Measurements from ENCODE around the gene DCLK1. TPM values are rescaled to one million over a fixed set of nuclear protein-coding genes. Genes with fewer than 3 reads are reported as not detected.
"Not testable (repeated sequence)": the region's sequence is repeated elsewhere in the genome, so short reads cannot be mapped to it uniquely, and the experiment has no call there.

The DCLK1 gene
- total RNA-seq, 3 donors from 2014 or later (not counting 1 experiment from before 2014, with no cell fraction given): not detected

DNA sequence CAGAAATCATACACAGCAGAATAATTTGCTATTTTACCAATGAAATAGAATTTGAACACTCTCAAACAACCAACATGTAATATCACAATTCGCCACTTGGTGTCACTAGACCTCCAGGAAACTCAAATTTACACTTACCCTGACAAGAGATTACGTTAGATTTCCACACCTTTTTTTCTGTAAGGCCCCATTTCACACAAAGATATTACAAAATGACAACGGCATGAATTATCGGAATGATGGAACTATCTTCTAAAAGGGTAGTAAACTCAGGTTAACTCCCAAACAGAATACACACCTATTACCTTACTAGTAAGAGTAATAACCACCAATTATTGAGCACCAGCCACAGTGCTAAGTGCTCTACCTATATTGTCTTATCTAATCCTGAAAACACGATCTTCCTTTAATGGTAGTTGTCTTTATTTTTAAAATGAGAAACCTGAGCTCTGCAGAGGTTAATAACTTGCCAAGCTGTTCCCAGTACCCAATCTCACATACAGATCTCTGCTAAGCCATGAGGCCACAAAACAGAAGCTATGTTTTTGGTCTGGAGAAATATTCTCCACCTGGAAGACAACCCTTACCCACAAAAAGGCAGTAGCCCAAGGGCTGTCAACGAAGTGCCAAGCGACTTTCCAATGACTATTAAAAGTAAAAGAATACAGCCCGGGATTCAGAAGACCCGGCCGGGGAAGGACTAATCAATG lies 152.4 kb downstream of the DCLK1 start:
- no peak overlapping the region for H3K27ac ChIP-seq (ENCODE audit: low read length)
- H3K4me1 ChIP-seq (ENCODE audit: control insufficient read depth, insufficient read depth, low read length): no peaks in the 10 kb centered on the region
- ATAC-seq (no peak), DNase-seq (peak in 1 of 2 donors; percentile 38)
- Mint-ChIP-seq H3K4me3 (no peak overlapping the region), H3K27me3 (ENCODE audit: low read depth in 2 of 2) (no peaks in the 10 kb centered on the region), H3K27ac (no peak overlapping the region), H3K9me3 (peaks cover 0 to 2% of the 10 kb centered on the region in 2 donors), H3K4me1 (no peaks in the 10 kb centered on the region), H3K36me3 (no peaks in the 10 kb centered on the region)
- intact Hi-C loops (cut with micrococcal nuclease): no loop called here
- peak; percentile 68 for TF ChIP-seq CTCF (IDR thresholded peaks at IDR 0.05)
- no peak overlapping the region for H3K4me3 ChIP-seq (ENCODE audit: low read length)
- no peaks in the 10 kb centered on the region for H3K9me3 ChIP-seq (ENCODE audit: control insufficient read depth, insufficient read depth, low read length)
- no peaks in the 10 kb centered on the region for H3K27me3 ChIP-seq (ENCODE audit: control insufficient read depth, insufficient read depth, low read length)
- H3K36me3 ChIP-seq (ENCODE audit: control insufficient read depth, insufficient read depth, low read length): no peaks in the 10 kb centered on the region
- WGBS (ENCODE audit: insufficient coverage): 65% methylated on average over 9 of the region's 10 CpGs

DNA sequence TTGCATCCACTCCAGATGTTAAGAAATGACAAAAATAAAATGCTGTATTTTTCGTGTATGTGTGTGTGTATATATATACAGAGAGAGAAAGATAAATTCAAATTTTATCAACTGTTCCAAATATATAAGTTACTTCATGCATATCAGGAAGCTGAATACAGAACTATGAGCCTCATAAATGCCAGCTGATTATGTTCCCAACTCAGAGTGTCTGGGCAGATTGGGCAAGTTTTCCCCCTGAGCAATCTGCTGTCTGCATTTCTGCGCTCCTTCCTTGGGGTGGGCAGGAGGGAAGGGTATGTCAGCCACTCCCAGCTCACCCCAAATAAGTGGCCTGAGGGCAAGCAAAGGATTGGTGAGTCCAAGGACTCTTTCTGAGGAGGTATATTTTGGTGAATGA lies 154.1 kb downstream of the DCLK1 start:
- H3K4me1 Mint-ChIP-seq: no peaks in the 10 kb centered on the region
- TF ChIP-seq CTCF (IDR thresholded peaks at IDR 0.05): no peak
- no peak overlapping the region for H3K4me3 ChIP-seq (ENCODE audit: low read length)
- H3K36me3 ChIP-seq (ENCODE audit: control insufficient read depth, insufficient read depth, low read length): no peaks in the 10 kb centered on the region
- no peaks in the 10 kb centered on the region for H3K27me3 ChIP-seq (ENCODE audit: control insufficient read depth, insufficient read depth, low read length)
- H3K27me3 Mint-ChIP-seq (ENCODE audit: low read depth in 2 of 2): no peaks in the 10 kb centered on the region
- no peak overlapping the region for H3K27ac Mint-ChIP-seq
- peaks cover 1 to 6% of the 10 kb centered on the region in 2 donors for H3K9me3 Mint-ChIP-seq
- no peaks in the 10 kb centered on the region for H3K36me3 Mint-ChIP-seq
- WGBS (ENCODE audit: insufficient coverage): no CpG with 5 or more reads among the region's 2 CpGs
- H3K4me1 ChIP-seq (ENCODE audit: control insufficient read depth, insufficient read depth, low read length): no peaks in the 10 kb centered on the region
- H3K4me3 Mint-ChIP-seq: no peak overlapping the region
- no peaks in the 10 kb centered on the region for H3K9me3 ChIP-seq (ENCODE audit: control insufficient read depth, insufficient read depth, low read length)
- no peak for DNase-seq
- H3K27ac ChIP-seq (ENCODE audit: low read length): no peak overlapping the region
- intact Hi-C loops (cut with micrococcal nuclease): no loop called here
- no peak for ATAC-seq

DNA sequence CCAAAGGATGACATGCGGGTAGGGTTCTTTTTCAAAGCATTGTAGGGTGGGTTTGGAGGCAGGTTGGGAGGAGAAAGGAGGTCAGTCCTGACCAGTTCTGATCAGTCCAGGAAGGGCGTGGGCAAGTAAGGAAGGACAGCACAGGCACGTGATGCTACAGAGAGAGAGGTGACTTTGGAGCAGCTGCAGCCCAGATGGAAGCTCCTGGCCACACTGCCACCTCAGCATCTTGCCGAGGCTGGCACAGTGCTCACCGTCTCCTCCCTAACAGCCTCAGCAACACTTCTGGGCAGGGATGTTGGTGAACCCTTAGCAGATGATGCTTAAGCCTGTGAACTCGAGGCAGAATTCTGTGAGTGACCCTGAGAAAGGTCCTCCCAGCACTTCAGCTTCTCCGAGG lies 155.1 kb downstream of the DCLK1 start:
- Histone ChIP-seq H3K9me3 (ENCODE audit: control insufficient read depth, insufficient read depth, low read length) (no peaks in the 10 kb centered on the region), H3K36me3 (ENCODE audit: control insufficient read depth, insufficient read depth, low read length) (no peaks in the 10 kb centered on the region), H3K27me3 (ENCODE audit: control insufficient read depth, insufficient read depth, low read length) (no peaks in the 10 kb centered on the region), H3K27ac (ENCODE audit: low read length) (no peak overlapping the region), H3K4me3 (ENCODE audit: low read length) (no peak overlapping the region), H3K4me1 (ENCODE audit: control insufficient read depth, insufficient read depth, low read length) (no peaks in the 10 kb centered on the region)
- Mint-ChIP-seq H3K4me1 (no peaks in the 10 kb centered on the region), H3K9me3 (peaks cover 4 to 9% of the 10 kb centered on the region in 2 donors), H3K27ac (no peak overlapping the region), H3K36me3 (no peaks in the 10 kb centered on the region), H3K4me3 (no peak overlapping the region), H3K27me3 (ENCODE audit: low read depth in 2 of 2) (no peaks in the 10 kb centered on the region)
- WGBS (ENCODE audit: insufficient coverage): 72% methylated on average over 6 of the region's 7 CpGs
- DNase-seq (no peak), ATAC-seq (no peak)
- no peak for TF ChIP-seq CTCF (IDR thresholded peaks at IDR 0.05)
- intact Hi-C loops (cut with micrococcal nuclease): no loop called here

DNA sequence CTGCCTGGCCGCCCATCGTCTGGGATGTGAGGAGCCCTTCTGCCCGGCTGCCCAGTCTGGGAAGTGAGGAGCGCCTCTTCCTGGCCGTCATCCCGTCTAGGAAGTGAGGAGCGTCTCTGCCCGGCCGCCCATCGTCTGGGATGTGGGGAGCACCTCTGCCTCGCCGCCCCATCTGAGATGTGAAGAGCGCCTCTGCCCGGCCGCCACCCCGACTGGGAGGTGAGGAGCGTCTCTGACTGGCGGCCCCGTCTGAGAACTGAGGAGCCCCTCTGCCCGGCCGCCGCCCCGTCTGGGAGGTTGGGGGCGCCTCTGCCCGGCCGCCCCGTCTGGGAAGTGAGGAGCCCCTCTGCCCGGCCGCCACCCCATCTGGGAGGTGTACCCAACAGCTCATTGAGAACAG lies 164.2 kb downstream of the DCLK1 start:
- H3K27ac Mint-ChIP-seq; H3K4me3 ChIP-seq (ENCODE audit: low read length); H3K36me3 Mint-ChIP-seq; H3K27me3 Mint-ChIP-seq (ENCODE audit: low read depth in 2 of 2); H3K4me1 ChIP-seq (ENCODE audit: control insufficient read depth, insufficient read depth, low read length); ATAC-seq; H3K27ac ChIP-seq (ENCODE audit: low read length); intact Hi-C loops (cut with micrococcal nuclease); H3K9me3 ChIP-seq (ENCODE audit: control insufficient read depth, insufficient read depth, low read length); H3K4me1 Mint-ChIP-seq; H3K36me3 ChIP-seq (ENCODE audit: control insufficient read depth, insufficient read depth, low read length); H3K9me3 Mint-ChIP-seq; H3K4me3 Mint-ChIP-seq; H3K27me3 ChIP-seq (ENCODE audit: control insufficient read depth, insufficient read depth, low read length); DNase-seq: not testable (repeated sequence)
- WGBS (ENCODE audit: insufficient coverage): 96% methylated on average over 24 of the region's 29 CpGs

Measured in natural killer cell (primary cell).